Measurements from ENCODE around the gene DCAF16. TPM values are rescaled to one million over a fixed set of nuclear protein-coding genes. Genes with fewer than 3 reads are reported as not detected.

The DCAF16 gene
- total RNA-seq, 1 donor from 2014 or later = 75.8 TPM

DNA sequence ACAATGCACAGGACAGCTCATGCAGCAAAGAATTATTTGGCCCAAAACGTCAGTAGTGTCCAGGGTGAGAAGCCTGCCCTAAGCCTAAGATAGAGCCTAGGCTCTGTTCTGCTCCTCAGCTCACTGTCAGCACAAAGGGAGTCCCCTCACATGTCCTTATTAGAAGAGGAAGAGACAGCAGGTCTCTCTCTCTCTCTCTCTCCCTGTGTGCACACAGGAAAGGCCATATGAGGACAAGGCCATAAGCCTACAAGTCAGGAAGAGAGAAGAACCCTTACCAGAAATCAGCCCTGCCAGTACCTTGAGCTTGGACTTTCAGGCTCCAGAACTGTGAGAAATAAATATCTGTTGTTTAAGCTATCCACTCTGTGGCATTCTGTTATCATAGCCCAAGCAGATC, 49.5 kb downstream of the DCAF16 start:
- Mint-ChIP-seq H3K27me3 (ENCODE audit: insufficient read depth, low read depth) (peaks cover 5% of the 10 kb centered on the region), H3K36me3 (no peaks in the 10 kb centered on the region), H3K9me3 (peaks cover 3% of the 10 kb centered on the region), H3K4me3 (no peak overlapping the region), H3K4me1 (peaks cover 3% of the 10 kb centered on the region), H3K27ac (no peak overlapping the region)
- Histone ChIP-seq H3K36me3 (no peaks in the 10 kb centered on the region), H3K27me3 (no peaks in the 10 kb centered on the region), H3K4me2 (no peak overlapping the region), H3K9me3 (ENCODE audit: low read depth) (no peaks in the 10 kb centered on the region), H3F3A (ENCODE audit: low read depth) (no peaks in the 10 kb centered on the region), H4K20me1 (ENCODE audit: low read depth) (no peaks in the 10 kb centered on the region), H3K4me3 (no peak overlapping the region), H3K9ac (no peak overlapping the region), H3K27ac (no peak overlapping the region), H3K79me2 (ENCODE audit: low read depth) (no peaks in the 10 kb centered on the region), H3K4me1 (no peaks in the 10 kb centered on the region), H2AFZ (replicated peaks) (no peak overlapping the region)
- no peak for DNase-seq (ENCODE audit: low spot score)
- TF ChIP-seq, protein P1, sequence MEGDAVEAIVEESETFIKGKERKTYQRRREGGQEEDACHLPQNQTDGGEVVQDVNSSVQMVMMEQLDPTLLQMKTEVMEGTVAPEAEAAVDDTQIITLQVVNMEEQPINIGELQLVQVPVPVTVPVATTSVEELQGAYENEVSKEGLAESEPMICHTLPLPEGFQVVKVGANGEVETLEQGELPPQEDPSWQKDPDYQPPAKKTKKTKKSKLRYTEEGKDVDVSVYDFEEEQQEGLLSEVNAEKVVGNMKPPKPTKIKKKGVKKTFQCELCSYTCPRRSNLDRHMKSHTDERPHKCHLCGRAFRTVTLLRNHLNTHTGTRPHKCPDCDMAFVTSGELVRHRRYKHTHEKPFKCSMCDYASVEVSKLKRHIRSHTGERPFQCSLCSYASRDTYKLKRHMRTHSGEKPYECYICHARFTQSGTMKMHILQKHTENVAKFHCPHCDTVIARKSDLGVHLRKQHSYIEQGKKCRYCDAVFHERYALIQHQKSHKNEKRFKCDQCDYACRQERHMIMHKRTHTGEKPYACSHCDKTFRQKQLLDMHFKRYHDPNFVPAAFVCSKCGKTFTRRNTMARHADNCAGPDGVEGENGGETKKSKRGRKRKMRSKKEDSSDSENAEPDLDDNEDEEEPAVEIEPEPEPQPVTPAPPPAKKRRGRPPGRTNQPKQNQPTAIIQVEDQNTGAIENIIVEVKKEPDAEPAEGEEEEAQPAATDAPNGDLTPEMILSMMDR (IDR thresholded peaks at IDR 0.05) = no peak
- TF ChIP-seq EZH2 (IDR thresholded peaks at IDR 0.05) = no peak
- TF ChIP-seq EZH2phosphoT487 (IDR thresholded peaks at IDR 0.05) = no peak

DNA sequence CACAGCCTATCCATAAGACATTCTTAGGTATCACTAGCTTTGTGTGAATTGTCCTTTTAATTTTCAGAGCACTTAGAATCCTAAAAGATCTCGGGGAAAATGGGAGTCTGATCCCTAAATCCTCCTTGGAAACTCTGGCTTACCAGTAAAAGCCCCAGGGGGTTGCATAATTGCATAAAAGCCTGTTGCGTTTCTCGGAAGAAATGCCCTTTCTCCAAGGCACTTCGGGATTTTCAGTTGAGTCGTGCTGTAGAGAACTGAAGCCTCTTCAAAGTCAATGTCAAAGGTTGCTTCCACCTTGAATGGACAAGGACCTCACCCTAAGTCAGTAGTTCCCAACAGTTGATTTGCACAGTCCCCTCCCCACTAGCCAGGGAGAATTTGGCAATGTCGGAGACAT, 49.9 kb downstream of the DCAF16 start:
- H3K4me3 ChIP-seq = no peak overlapping the region
- H3K36me3 Mint-ChIP-seq = no peaks in the 10 kb centered on the region
- no peaks in the 10 kb centered on the region for H3K4me1 ChIP-seq
- DNase-seq (ENCODE audit: low spot score) = no peak
- peaks cover 5% of the 10 kb centered on the region for H3K27me3 Mint-ChIP-seq (ENCODE audit: insufficient read depth, low read depth)
- no peaks in the 10 kb centered on the region for H4K20me1 ChIP-seq (ENCODE audit: low read depth)
- H3K36me3 ChIP-seq = no peaks in the 10 kb centered on the region
- H3K27me3 ChIP-seq = no peaks in the 10 kb centered on the region
- TF ChIP-seq EZH2 (IDR thresholded peaks at IDR 0.05) (no peak), EZH2phosphoT487 (IDR thresholded peaks at IDR 0.05) (no peak)
- TF ChIP-seq, protein P1 (IDR thresholded peaks at IDR 0.05) = no peak
- H3K9me3 Mint-ChIP-seq = peaks cover 2% of the 10 kb centered on the region
- no peak overlapping the region for H2AFZ ChIP-seq (replicated peaks)
- no peak overlapping the region for H3K9ac ChIP-seq
- no peaks in the 10 kb centered on the region for H3K79me2 ChIP-seq (ENCODE audit: low read depth)
- no peak overlapping the region for H3K27ac Mint-ChIP-seq
- no peak overlapping the region for H3K4me2 ChIP-seq
- peaks cover 3% of the 10 kb centered on the region for H3K4me1 Mint-ChIP-seq
- H3K4me3 Mint-ChIP-seq = no peak overlapping the region
- no peak overlapping the region for H3K27ac ChIP-seq
- no peaks in the 10 kb centered on the region for H3K9me3 ChIP-seq (ENCODE audit: low read depth)
- no peaks in the 10 kb centered on the region for H3F3A ChIP-seq (ENCODE audit: low read depth)

DNA sequence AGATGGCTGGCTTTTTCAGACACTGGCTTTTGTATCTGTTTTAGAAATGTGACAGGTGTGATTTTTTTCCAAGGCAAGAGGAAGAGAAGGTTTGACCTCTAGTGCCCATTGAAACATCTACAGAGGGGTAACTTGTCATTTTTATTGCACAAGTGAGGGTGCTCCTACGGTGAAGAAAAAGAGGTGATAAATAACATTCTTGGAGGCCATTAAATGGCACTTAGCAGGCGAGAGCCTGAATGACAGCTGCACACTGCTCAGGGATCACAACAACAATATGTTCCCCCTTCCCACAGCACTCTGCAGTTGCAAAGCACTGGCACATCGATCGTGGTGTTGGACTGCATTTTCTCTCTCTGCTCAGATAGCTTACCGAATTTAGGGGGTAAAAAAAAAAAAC, 52.1 kb downstream of the DCAF16 start:
- H4K20me1 ChIP-seq (ENCODE audit: low read depth) = no peaks in the 10 kb centered on the region
- no peak overlapping the region for H3K9ac ChIP-seq
- no peaks in the 10 kb centered on the region for H3F3A ChIP-seq (ENCODE audit: low read depth)
- no peaks in the 10 kb centered on the region for H3K27me3 ChIP-seq
- Mint-ChIP-seq H3K36me3 (no peaks in the 10 kb centered on the region), H3K4me1 (peaks cover 3% of the 10 kb centered on the region), H3K9me3 (peaks cover 2% of the 10 kb centered on the region), H3K4me3 (no peak overlapping the region), H3K27me3 (ENCODE audit: insufficient read depth, low read depth) (peaks cover 5% of the 10 kb centered on the region), H3K27ac (no peak overlapping the region)
- no peaks in the 10 kb centered on the region for H3K79me2 ChIP-seq (ENCODE audit: low read depth)
- no peak overlapping the region for H3K4me3 ChIP-seq
- H3K9me3 ChIP-seq (ENCODE audit: low read depth) = no peaks in the 10 kb centered on the region
- H3K4me1 ChIP-seq = no peaks in the 10 kb centered on the region
- no peak overlapping the region for H3K4me2 ChIP-seq
- H3K27ac ChIP-seq = no peak overlapping the region
- DNase-seq (ENCODE audit: low spot score) = no peak
- no peak for TF ChIP-seq EZH2 (IDR thresholded peaks at IDR 0.05)
- TF ChIP-seq EZH2phosphoT487 (IDR thresholded peaks at IDR 0.05) = no peak
- TF ChIP-seq, protein P1 (IDR thresholded peaks at IDR 0.05) = no peak
- H2AFZ ChIP-seq (replicated peaks) = no peak overlapping the region
- H3K36me3 ChIP-seq = no peaks in the 10 kb centered on the region

All from neural progenitor cell (in vitro differentiated cells).